HG03066 (cell line): ENCODE data around the gene GGTLC1.

Experiments
- ATAC-seq: cut with Tn5 transposase; IDR thresholded peaks from one replicate; pipeline ENCODE4 v1.9.1; 2021; ENCODE audit warnings: low read depth; ENCODE audit not compliant: unreplicated experiment

GGTLC1 gene

DNA sequence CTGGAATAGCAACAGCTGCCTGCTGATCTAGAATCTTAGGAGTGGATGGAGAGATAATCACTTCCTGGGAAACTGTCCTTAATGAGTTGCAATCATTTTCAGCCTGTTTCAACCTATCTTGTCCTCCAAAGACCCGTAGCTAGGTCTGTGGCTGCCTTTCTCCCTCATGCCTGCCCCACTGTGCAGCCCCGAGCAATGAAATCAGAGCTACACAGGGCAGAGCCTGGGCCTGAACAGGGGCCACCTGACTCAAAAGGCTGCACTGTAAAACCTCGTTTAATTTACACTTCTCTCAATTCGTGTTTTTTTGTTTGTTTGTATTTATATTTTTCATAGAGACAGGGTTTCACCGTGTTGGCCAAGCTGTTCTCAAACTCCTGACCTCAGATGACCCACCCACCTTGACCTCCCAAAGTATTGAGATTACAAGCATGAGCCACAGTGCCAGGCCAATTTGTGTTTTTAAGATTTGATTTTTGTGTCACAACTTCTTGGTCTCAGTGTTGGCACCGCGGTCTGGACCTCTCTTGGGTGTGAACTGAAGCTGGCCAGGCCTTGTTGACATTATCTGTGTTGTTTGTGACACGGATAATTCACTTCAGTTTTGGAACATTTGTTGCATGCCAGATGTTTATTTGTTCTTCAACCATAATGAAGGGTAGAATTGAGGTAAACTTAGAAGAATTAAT, 21.5 kb downstream of the GGTLC1 start:
- ATAC-seq, result no peak

DNA sequence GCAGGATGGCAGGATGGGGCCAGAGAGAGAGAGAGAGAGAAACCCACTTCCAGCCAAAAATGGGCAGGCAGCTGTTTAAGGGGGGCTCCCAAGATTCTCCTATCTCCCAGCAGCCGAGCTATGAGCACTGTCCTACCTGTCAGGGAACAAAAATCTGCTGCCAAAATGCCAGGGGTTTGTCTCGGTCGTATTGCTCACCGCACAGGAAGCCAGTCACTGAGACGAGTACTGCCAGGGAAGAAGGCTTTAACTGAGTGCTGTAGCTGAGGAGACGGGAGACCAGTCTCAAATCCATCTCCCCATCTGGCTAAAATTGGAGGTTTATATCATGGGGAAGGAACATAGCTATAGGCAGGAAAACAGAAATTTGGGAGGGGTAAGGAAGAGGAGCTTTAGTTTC, 22.3 kb downstream of the GGTLC1 start:
- no peak for ATAC-seq

DNA sequence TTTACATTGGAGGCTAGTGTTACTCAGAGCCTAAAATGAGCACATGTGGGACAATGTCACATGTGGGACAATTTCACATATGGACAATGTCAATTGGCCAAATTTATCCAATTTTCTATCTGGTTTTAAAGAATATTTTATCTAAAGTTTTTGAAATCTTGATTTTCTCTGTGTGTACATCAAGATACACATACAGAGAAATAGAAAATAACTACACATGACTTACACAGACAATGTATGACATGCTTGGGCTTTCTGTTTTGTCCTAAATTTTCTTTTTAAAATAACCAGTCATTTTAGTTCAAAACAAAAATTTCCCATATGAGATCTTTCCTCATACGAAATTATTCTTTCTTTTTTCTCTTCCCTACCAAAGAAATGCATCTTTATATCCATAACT, 24.6 kb downstream of the GGTLC1 start:
- no peak for ATAC-seq

DNA sequence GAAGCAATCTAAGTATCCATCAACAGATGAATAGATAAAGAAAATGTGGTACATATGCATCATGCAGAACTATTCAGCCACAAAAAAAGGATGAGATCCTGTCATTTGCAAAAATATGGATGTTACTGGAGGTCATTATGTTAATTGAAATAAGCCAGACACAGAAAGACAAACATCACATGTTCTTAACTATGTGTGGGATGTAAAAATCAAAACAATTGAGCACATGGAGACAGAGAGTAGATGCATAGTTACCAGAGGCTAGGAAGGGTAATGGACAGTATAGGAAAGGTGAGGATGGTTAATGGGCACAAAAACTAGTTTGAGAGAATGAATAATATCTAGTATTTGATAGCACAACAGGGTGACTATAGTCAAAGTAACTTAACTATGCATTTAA, 26.3 kb downstream of the GGTLC1 start:
- ATAC-seq, result no peak

DNA sequence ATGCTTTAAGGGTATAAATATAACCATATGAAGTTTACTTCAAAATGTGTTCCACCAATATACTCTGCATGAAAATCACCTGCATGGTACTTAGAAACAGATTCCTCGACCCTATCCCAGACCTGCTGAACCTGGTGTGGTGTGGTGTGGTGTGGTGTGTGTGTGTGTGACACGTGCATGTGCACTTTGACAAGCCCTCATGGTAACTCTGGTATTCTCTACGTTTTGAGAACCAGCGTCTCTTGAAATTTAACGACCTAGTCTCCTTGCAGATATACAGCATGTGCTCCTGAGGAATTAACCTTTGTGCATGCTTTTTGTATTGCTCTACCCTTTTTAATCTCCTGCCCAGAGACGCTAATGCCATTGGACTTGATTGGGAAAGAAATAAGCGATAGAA, 29.5 kb downstream of the GGTLC1 start:
- ATAC-seq, result no peak

DNA sequence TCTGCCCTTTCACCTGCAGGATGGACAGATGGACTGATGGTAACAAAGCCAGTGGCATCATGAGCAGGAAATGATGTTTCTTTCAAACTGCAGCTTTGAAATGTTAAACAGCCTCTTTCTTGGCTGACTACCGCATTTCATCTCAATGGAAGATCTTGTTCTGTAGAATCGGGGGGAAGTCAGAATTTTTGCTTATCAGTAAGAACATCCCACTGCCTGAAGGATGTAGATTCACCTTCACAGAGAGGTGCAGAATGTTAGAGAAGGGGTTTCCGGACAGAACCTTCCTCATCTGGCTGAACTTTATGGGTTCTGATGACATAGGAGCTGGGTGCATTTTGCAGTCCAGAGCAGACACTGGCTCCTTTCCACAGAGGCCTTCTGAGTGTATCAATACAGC, 32.7 kb downstream of the GGTLC1 start:
- no peak for ATAC-seq

DNA sequence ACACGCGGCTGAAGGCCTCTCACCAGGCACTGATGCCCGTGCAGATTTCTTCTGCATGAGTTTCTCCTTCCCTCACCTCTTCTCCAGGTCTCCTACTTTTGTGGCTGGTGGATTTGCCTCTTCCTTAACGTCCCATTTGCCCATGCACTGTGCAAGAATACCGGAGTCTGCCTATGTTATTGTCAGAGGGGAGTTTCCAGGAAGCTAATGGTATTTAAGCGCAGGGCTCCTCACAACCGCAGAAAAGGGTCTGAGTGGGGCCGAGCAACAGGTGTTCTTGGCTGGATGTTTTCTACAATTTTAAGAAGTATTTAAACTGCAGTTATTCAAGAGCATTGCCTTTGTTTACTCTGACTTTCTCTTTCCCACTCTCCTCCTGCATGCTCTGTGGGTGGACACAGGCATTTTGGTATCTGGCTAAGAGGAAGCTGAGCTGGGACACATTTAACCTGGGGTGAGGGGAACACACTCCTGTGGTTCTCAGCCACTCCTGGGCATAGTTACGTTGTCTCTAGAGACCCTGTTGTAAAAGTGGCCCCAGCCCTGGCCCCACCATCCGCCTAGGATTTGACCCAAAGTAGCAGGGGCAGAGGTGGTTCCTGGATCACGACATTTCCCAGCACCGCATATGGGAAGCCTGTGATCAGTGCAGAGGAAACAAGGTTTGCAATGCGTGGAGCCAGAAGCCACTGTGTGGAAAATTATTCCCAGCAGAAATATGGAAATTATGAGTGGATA, 34.4 kb downstream of the GGTLC1 start:
- ATAC-seq, result no peak

DNA sequence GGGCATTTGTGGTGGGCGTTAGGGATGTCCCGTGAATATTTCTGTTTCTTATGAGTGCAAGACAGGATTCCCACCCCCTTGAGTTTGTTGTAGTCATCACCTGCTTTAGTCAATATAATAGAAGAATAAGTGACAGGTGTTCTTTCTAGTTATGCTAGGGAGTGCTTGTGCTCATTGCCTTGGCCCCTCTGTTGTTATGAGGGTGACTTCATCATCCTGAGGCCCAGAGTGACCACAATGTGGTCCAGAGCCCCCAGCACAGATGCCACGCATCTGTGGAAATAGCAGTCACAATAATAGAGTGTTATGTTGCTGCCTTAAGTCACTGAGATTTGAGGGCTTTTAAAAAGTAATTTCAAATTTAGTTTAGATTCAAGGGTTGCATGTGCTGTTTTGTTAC, 42.4 kb downstream of the GGTLC1 start:
- ATAC-seq, result no peak

DNA sequence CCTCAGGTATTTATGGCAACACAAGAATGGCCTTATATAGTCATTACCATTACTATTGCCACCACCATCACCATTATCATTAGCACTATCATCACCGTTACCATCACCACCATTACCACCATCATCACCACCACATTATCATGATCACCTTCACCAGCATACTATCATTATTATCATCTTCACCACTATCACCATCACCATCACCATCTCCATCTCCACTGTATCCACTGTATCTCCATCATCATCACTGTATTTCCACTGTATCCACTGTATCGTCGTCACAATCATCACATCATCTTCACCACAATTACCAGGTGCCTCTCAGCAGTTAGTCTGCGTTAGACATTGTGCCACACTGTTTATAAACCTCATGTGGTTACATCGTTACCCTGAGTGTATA, 45.3 kb downstream of the GGTLC1 start:
- ATAC-seq, result no peak

DNA sequence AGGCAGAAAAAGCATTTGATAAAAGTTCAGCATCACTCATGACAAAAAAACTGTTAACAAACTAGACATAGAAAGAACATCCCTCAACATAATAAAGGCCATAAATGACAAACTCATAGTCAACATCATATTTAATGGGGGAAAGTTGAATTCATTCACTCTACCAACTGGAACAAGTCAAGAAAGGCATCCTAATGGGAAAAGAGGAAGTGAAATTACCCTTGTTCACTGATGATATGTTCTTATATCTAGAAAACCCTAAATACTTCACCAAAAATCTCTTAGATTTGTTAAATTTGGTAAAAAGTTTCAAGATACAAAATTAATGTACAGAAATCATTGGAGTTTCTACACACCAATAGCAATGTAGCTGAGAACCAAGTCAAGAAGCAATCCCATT, 48.9 kb downstream of the GGTLC1 start:
- ATAC-seq, result no peak

DNA sequence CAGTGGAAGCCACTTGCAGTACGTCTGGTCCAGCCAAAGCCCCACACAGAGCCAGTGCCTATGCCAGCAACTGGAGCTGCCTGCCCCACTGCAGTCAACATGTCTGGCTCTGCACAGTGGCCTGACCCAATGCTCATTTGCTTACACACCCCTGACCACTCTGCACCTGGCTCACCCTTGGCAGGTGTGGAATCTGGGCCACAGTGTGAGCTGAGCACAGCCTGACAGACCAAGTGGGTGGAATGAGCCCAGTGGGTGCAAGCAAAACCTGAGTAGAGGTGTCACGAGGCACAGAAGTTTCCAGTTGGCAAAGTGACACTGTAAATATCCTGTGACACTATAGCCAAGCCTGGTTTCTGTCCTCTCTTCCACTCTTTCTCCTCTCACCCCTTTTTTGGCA, 49.5 kb downstream of the GGTLC1 start:
- no peak for ATAC-seq

DNA sequence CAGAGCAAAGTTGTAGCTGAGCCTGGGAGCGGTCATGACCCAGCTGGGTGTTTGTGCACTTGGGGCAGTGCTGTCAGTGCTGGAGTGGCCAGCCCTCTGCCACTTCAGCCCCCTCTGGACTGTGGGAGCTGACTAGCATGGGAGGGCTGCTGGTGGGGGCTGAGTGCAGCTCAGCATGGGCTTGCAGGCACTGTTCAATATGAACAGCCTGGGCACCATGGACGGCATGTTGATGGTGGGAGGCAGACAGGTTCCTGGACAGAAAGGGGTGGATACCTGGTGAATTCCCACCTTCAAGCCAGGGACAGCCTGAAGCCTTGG, 50.5 kb downstream of the GGTLC1 start:
- ATAC-seq, result no peak

DNA sequence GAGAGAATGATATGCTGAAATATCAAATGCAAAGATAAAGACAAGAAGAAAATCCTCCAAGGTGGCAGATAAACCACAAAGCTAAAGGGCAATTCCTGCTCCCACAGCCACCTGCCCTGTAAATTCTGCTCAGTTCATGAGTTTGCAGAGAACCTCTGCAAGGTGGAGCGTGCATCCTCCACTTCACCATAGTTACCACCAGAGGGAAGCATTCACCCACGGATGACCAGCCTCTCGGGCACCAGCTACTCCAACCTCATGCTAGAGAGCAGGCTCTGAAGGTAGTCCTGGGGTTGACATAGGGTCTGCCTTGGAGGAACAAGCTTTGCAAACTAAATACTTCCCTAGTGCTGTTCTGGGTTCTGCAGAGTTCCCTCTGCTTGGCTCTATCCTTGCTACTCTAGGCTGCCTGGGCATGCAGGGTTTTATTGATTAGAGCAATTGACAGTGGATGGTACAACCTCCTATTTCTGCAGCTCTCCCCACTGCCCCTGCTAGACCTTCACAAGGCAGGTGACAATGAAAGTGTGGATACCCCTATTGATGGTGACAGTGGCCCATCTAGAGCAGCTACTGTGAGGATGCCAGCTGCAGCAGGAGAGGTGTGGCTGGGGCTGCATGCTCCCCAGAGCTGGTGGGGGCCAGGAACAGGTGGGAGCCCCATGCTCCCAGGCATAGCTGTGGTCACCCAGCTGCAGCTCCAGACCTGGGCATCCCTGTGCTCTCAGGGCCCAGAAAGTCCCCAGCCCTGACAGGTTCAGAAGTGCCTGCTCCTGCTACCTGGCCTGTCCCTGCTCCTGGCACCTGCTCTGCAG, 51.1 kb downstream of the GGTLC1 start:
- no peak for ATAC-seq
